ENCODE data around the gene PLEKHM3. TPM values are rescaled to one million over a fixed set of nuclear protein-coding genes. Genes with fewer than 3 reads are reported as not detected.
"Not testable (repeated sequence)": the region's sequence is repeated elsewhere in the genome, so short reads cannot be mapped to it uniquely, and the experiment has no call there.

The PLEKHM3 gene
- total RNA-seq, 1 donor from 2014 or later = 12.1 TPM

GRCh38 chr2:208033701-208034502 lies 8.6 kb upstream of the PLEKHM3 start:
- TF ChIP-seq CTCF (conservative IDR thresholded peaks at IDR 0.05) = peak; percentile 36
- Mint-ChIP-seq H3K4me1 (ENCODE audit: unreplicated experiment) (peaks cover 3% of the 10 kb centered on the region), H3K27ac (peak overlapping the region; percentile 68), H3K9me3 (peaks cover 6% of the 10 kb centered on the region), H3K36me3 (no peaks in the 10 kb centered on the region), H3K27me3 (peaks cover 3% of the 10 kb centered on the region), H3K4me3 (no peak overlapping the region)
- no peak for DNase-seq (ENCODE audit: extremely low spot score, unreplicated experiment)

- no peak for DNase-seq (ENCODE audit: extremely low spot score, unreplicated experiment)
- Mint-ChIP-seq H3K9me3 (peaks cover 6% of the 10 kb centered on the region), H3K4me1 (ENCODE audit: unreplicated experiment) (peaks cover 3% of the 10 kb centered on the region), H3K27me3 (peaks cover 3% of the 10 kb centered on the region), H3K4me3 (peak overlapping the region; percentile 59), H3K27ac (peak overlapping the region; percentile 87), H3K36me3 (no peaks in the 10 kb centered on the region)
- TF ChIP-seq CTCF (conservative IDR thresholded peaks at IDR 0.05) = no peak
Observed at GRCh38 chr2:208031608-208032019, 6.3 kb upstream of the PLEKHM3 start.

GRCh38 chr2:208025814-208026184 lies 472 bp upstream of the PLEKHM3 start:
- no peak for DNase-seq (ENCODE audit: extremely low spot score, unreplicated experiment)
- Mint-ChIP-seq H3K9me3 (no peaks in the 10 kb centered on the region), H3K36me3 (no peaks in the 10 kb centered on the region), H3K27ac (peak overlapping the region; percentile 77), H3K4me1 (ENCODE audit: unreplicated experiment) (no peaks in the 10 kb centered on the region), H3K27me3 (no peaks in the 10 kb centered on the region), H3K4me3 (peak overlapping the region; percentile 91)
- TF ChIP-seq CTCF (conservative IDR thresholded peaks at IDR 0.05) = no peak

GRCh38 chr2:208024091-208024490 lies 1.2 kb downstream of the PLEKHM3 start:
- Mint-ChIP-seq H3K36me3 (no peaks in the 10 kb centered on the region), H3K4me3 (no peak overlapping the region), H3K4me1 (ENCODE audit: unreplicated experiment) (no peaks in the 10 kb centered on the region), H3K27me3 (no peaks in the 10 kb centered on the region), H3K27ac (no peak overlapping the region), H3K9me3 (no peaks in the 10 kb centered on the region)
- no peak for DNase-seq (ENCODE audit: extremely low spot score, unreplicated experiment)
- no peak for TF ChIP-seq CTCF (conservative IDR thresholded peaks at IDR 0.05)

- Mint-ChIP-seq H3K27ac (no peak overlapping the region), H3K27me3 (no peaks in the 10 kb centered on the region), H3K36me3 (no peaks in the 10 kb centered on the region), H3K4me3 (no peak overlapping the region), H3K4me1 (ENCODE audit: unreplicated experiment) (no peaks in the 10 kb centered on the region), H3K9me3 (no peaks in the 10 kb centered on the region)
- DNase-seq (ENCODE audit: extremely low spot score, unreplicated experiment) = no peak
- TF ChIP-seq CTCF (conservative IDR thresholded peaks at IDR 0.05) = no peak
Observed at GRCh38 chr2:208020253-208020652, 5.1 kb downstream of the PLEKHM3 start.

- not testable (repeated sequence) for H3K36me3 Mint-ChIP-seq; H3K4me1 Mint-ChIP-seq (ENCODE audit: unreplicated experiment); H3K27ac Mint-ChIP-seq
Observed at GRCh38 chr2:208018124-208018712, 7.1 kb downstream of the PLEKHM3 start.

More at GRCh38 chr2:208018124-208018712, 7.1 kb downstream of the PLEKHM3 start:
- not testable (repeated sequence) for DNase-seq (ENCODE audit: extremely low spot score, unreplicated experiment); H3K4me3 Mint-ChIP-seq; H3K9me3 Mint-ChIP-seq; H3K27me3 Mint-ChIP-seq

Data from type B pancreatic cell (in vitro differentiated cells).